KBM-7 (cell line): ENCODE measurements around the gene MYB.

Experiments
- DNase-seq: peaks from one replicate; pipeline ENCODE4 v3.0.0-alpha.2; 2015
- in situ Hi-C: fragments of 300-500 bp; cut with MboI; formaldehyde crosslinking; loops from 2 replicates; pipeline ENCODE4 v1.14.3; 2020; ENCODE audit warnings: low sequenced_read_pairs, low pct_unique_long_range_greater_than_20kb, mixed read lengths

The MYB gene

GRCh38 chr6:135261872-135262725, 81.0 kb downstream of the MYB start:
- DNase-seq: peak; percentile 61

GRCh38 chr6:135265278-135265677, 84.2 kb downstream of the MYB start:
- in situ Hi-C loops: no loop called here
- no peak for DNase-seq

More at GRCh38 chr6:135261872-135262725, 81.0 kb downstream of the MYB start:
- in situ Hi-C loops: no loop called here

GRCh38 chr6:135266675-135267074, 85.6 kb downstream of the MYB start:
- in situ Hi-C loops: no loop called here
- no peak for DNase-seq

- in situ Hi-C loops: no loop called here
- DNase-seq: no peak
Measured at GRCh38 chr6:135267085-135267484, 86.0 kb downstream of the MYB start.

- in situ Hi-C loops: no loop called here
Measured at GRCh38 chr6:135268263-135268662, 87.2 kb downstream of the MYB start.

GRCh38 chr6:135268740-135269139, 87.6 kb downstream of the MYB start:
- in situ Hi-C loops: no loop called here
- no peak for DNase-seq

More at GRCh38 chr6:135268263-135268662, 87.2 kb downstream of the MYB start:
- DNase-seq: no peak
